HepG2 (cell line): ENCODE measurements around the gene SLC4A5.

ENCODE experiments used
- CTCF ChIP-seq: sonication (generic); formaldehyde crosslinking; IDR thresholded peaks from 2 replicates; pipeline ENCODE4 v1.5.0; 2020; ENCODE audit warnings: mild to moderate bottlenecking, missing genetic modification reagents, moderate library complexity
- ELF1 ChIP-seq: sonication (generic); formaldehyde crosslinking; IDR thresholded peaks from 2 replicates; pipeline ENCODE4 v1.4.0; 2020; ENCODE audit warnings: missing genetic modification reagents
- FOXM1 ChIP-seq: sonication (generic); formaldehyde crosslinking; IDR thresholded peaks from 2 replicates; pipeline ENCODE4 v1.5.0; 2020; ENCODE audit warnings: missing genetic modification reagents
- POLR2A ChIP-seq, 2 experiments: IDR thresholded peaks; 2 replicates each; pipeline ENCODE4 v1.6.1; 2011; ENCODE audit warnings: low read depth in 2 of 2, low read length in 2 of 2, mild to moderate bottlenecking in 1 of 2, moderate library complexity in 1 of 2; ENCODE audit not compliant: insufficient read depth in 1 of 2
- POLR2AphosphoS5 ChIP-seq: IDR thresholded peaks from 2 replicates; pipeline ENCODE4 v1.6.1; 2012; ENCODE audit warnings: low read depth, low read length
- ZBTB8A ChIP-seq: sonication (generic); formaldehyde crosslinking; IDR thresholded peaks from 2 replicates; pipeline ENCODE4 v1.4.0; 2020; ENCODE audit warnings: mild to moderate bottlenecking, low read depth, missing genetic modification reagents, borderline replicate concordance
- TF ChIP-seq, protein P1 (sequence below): sonication (generic); formaldehyde crosslinking; IDR thresholded peaks from 2 replicates; pipeline ENCODE4 v1.4.0; 2020; ENCODE audit warnings: missing genetic modification reagents, borderline replicate concordance
- TF ChIP-seq, protein P2 (sequence below): sonication (generic); formaldehyde crosslinking; IDR thresholded peaks from 2 replicates; pipeline ENCODE4 v1.5.1; 2020; ENCODE audit warnings: missing genetic modification reagents, mild to moderate bottlenecking, borderline replicate concordance

DNA sequence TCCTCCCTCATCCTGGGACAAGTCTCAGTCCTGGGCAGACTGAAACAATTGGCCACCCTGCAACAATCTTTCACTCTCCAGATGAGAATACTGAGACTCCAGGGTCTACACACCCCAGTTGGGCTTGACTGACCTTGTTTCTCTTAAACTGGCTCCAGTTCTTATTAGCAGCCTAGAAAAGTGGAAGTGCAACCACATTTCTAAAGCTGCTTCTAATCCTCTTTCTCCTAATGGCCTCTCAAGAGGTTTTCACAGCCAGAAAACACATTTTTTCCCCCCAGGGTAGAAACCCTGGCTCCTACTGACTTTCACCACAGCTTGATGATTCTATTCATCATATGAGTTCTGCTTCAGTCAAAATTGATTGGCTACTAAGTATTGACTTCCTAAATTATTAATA is 45.8 kb downstream of the SLC4A5 start:
- TF ChIP-seq POLR2A (IDR thresholded peaks at IDR 0.05; ENCODE audit: insufficient read depth in 1 of 2, low read depth in 2 of 2, low read length in 2 of 2) (no peak), POLR2AphosphoS5 (no peak), ELF1 (CRISPR knock-in tag) (no peak), FOXM1 (CRISPR knock-in tag) (no peak), ZBTB8A (CRISPR knock-in tag) (no peak), CTCF (CRISPR knock-in tag) (no peak)
- TF ChIP-seq, protein P1, sequence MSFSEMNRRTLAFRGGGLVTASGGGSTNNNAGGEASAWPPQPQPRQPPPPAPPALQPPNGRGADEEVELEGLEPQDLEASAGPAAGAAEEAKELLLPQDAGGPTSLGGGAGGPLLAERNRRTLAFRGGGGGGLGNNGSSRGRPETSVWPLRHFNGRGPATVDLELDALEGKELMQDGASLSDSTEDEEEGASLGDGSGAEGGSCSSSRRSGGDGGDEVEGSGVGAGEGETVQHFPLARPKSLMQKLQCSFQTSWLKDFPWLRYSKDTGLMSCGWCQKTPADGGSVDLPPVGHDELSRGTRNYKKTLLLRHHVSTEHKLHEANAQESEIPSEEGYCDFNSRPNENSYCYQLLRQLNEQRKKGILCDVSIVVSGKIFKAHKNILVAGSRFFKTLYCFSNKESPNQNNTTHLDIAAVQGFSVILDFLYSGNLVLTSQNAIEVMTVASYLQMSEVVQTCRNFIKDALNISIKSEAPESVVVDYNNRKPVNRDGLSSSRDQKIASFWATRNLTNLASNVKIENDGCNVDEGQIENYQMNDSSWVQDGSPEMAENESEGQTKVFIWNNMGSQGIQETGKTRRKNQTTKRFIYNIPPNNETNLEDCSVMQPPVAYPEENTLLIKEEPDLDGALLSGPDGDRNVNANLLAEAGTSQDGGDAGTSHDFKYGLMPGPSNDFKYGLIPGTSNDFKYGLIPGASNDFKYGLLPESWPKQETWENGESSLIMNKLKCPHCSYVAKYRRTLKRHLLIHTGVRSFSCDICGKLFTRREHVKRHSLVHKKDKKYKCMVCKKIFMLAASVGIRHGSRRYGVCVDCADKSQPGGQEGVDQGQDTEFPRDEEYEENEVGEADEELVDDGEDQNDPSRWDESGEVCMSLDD (CRISPR knock-in tag): no peak
- TF ChIP-seq, protein P2, sequence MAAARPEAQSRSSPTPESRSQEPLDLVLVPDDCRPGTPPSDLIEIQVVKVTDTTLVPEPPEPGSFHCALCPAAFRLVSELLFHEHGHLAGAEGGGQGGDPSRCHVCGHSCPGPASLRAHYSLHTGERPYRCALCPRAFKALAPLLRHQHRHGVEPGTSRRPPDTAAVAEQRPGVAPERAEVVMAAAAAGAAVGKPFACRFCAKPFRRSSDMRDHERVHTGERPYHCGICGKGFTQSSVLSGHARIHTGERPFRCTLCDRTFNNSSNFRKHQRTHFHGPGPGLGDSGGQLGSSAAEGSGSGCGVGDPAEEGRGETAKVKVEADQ (CRISPR knock-in tag): no peak
